ENCODE results near the gene SAE1. TPM values are rescaled to one million over a fixed set of nuclear protein-coding genes. Genes with fewer than 3 reads are reported as not detected.

Gene SAE1
- polyA plus RNA-seq, 2 of the 4 experiments (the other 2 are of a cell fraction) = 206 to 249 TPM

GRCh38 chr19:47152205-47152604, 21.6 kb downstream of the SAE1 start:
- FAIRE-seq (no peak), ATAC-seq (no peak), DNase-seq (ENCODE audit: low read depth in 1 of 2, low spot score in 1 of 2) (no peak)
- H3K4me2 ChIP-seq = no peak overlapping the region
- CTCF ChIA-PET = interaction anchor here (0.9 to 26.9 kb wide), 3 partner anchors 10 to 93 kb away, joined by 3 to 364 read pairs (median 4); no protein-coding TSS in a partner anchor
- H3K27ac ChIP-seq = no peak overlapping the region
- TF ChIP-seq JUN (IDR thresholded peaks at IDR 0.05) (no peak), REST (IDR thresholded peaks at IDR 0.05) (no peak), MAZ (IDR thresholded peaks at IDR 0.05; ENCODE audit: borderline replicate concordance, low read depth, low read length) (no peak), MAX (IDR thresholded peaks at IDR 0.05) (no peak), RCOR1 (IDR thresholded peaks at IDR 0.05; ENCODE audit: low read depth, low read length) (no peak), GATA3 (IDR thresholded peaks at IDR 0.05; ENCODE audit: borderline replicate concordance) (no peak), CTCF (IDR thresholded peaks at IDR 0.05) (no peak), PHF8 (IDR thresholded peaks at IDR 0.05; ENCODE audit: borderline replicate concordance, low read depth) (no peak), POLR2A (IDR thresholded peaks at IDR 0.05; ENCODE audit: low read length) (no peak), MAFK (IDR thresholded peaks at IDR 0.05; ENCODE audit: partially characterized antibody) (no peak), ESRRA (IDR thresholded peaks at IDR 0.05; ENCODE audit: borderline replicate concordance, low read length) (no peak), CHD4 (IDR thresholded peaks at IDR 0.05; ENCODE audit: borderline replicate concordance) (no peak), E2F6 (IDR thresholded peaks at IDR 0.05; ENCODE audit: borderline replicate concordance, low read depth) (no peak), HOXB13 (CRISPR knock-in tag; IDR thresholded peaks at IDR 0.05; ENCODE audit: low read depth) (no peak), RARB (CRISPR knock-in tag; IDR thresholded peaks at IDR 0.05) (no peak), CBX8 (IDR thresholded peaks at IDR 0.05) (no peak)
- H3K4me3 ChIP-seq = no peak overlapping the region
- H3K9me3 ChIP-seq = no peaks in the 10 kb centered on the region
- POLR2A ChIA-PET = no interaction called here
- peaks cover 4% of the 10 kb centered on the region; the same call in 2 of the 3 replicates for H3K4me1 ChIP-seq
- 83% methylated on average over 1 of the region's 1 CpG for WGBS (ENCODE audit: missing lambda C conversion rate)

- FAIRE-seq (peak; percentile 54), DNase-seq (ENCODE audit: low read depth in 1 of 2, low spot score in 1 of 2) (no peak), ATAC-seq (no peak)
- Histone ChIP-seq H3K27ac (no peak overlapping the region), H3K4me1 (peaks cover 9% of the 10 kb centered on the region), H3K9me3 (no peaks in the 10 kb centered on the region), H3K4me2 (no peak overlapping the region), H3K4me3 (no peak overlapping the region)
- ChIA-PET POLR2A (no interaction called here), CTCF (interaction anchor here (0.9 to 26.9 kb wide), 3 partner anchors 10 to 93 kb away, joined by 3 to 364 read pairs (median 4); no protein-coding TSS in a partner anchor)
- 91% methylated on average over 2 of the region's 2 CpGs for WGBS (ENCODE audit: missing lambda C conversion rate)
- TF ChIP-seq PBX3 (IDR thresholded peaks at IDR 0.05) = no peak
- no peak for TF ChIP-seq HES2 (IDR thresholded peaks at IDR 0.05)
- no peak for TF ChIP-seq USF2 (IDR thresholded peaks at IDR 0.05)
- no peak for TF ChIP-seq SREBF2 (IDR thresholded peaks at IDR 0.05)
- TF ChIP-seq TFCP2L1 (CRISPR knock-in tag; IDR thresholded peaks at IDR 0.05) = no peak
- no peak for TF ChIP-seq EHMT2 (IDR thresholded peaks at IDR 0.05; ENCODE audit: low read depth)
Measured at GRCh38 chr19:47152632-47153031, 22.0 kb downstream of the SAE1 start.
